C1 segment of cervical spinal cord (tissue), 14 donors: ENCODE results near the gene PCYOX1L.

ENCODE experiments used
- DNase-seq, 14 donors: peaks; one replicate each; lab custom pipeline; 2025; lab: John Stamatoyannopoulos, UW

Gene PCYOX1L

GRCh38 chr5:149366169-149366729 is 8.4 kb downstream of the PCYOX1L start:
- no peak for DNase-seq

- peak in 8 of 14 donors; percentile 12 to 26 (median 18) for DNase-seq
Measured at GRCh38 chr5:149367249-149367971, 9.6 kb downstream of the PCYOX1L start.

- no peak for DNase-seq
Measured at GRCh38 chr5:149367972-149368645, 10.3 kb downstream of the PCYOX1L start.

- DNase-seq: no peak
Measured at GRCh38 chr5:149370878-149371277, 13.0 kb downstream of the PCYOX1L start.

GRCh38 chr5:149371296-149371962 is 13.6 kb downstream of the PCYOX1L start:
- DNase-seq: peak in 7 of 14 donors; percentile 7 to 34 (median 24)

- no peak for DNase-seq
Measured at GRCh38 chr5:149372076-149372795, 14.4 kb downstream of the PCYOX1L start.

GRCh38 chr5:149372932-149373331 is 15.1 kb downstream of the PCYOX1L start:
- DNase-seq: no peak

- DNase-seq: no peak
Measured at GRCh38 chr5:149374303-149374702, 16.5 kb downstream of the PCYOX1L start.

- no peak for DNase-seq
Measured at GRCh38 chr5:149374801-149375200, 17.0 kb downstream of the PCYOX1L start.

- DNase-seq: no peak
Measured at GRCh38 chr5:149375434-149375833, 17.6 kb downstream of the PCYOX1L start.

GRCh38 chr5:149376104-149376503 is 18.3 kb downstream of the PCYOX1L start:
- DNase-seq: no peak

- no peak for DNase-seq
Measured at GRCh38 chr5:149376711-149377447, 19.0 kb downstream of the PCYOX1L start.

GRCh38 chr5:149378241-149378820 is 20.5 kb downstream of the PCYOX1L start:
- DNase-seq: no peak

GRCh38 chr5:149379177-149379761 is 21.4 kb downstream of the PCYOX1L start, which contains the start of gene IL17B:
TSS of gene IL17B (minus strand) at chr5:149379292. CDS start at chr5:149379225, 67 bp downstream.
- DNase-seq: no peak

GRCh38 chr5:149379818-149380374 is 22.1 kb downstream of the PCYOX1L start:
- no peak for DNase-seq

GRCh38 chr5:149380466-149381121 is 22.7 kb downstream of the PCYOX1L start:
- no peak for DNase-seq

GRCh38 chr5:149381261-149381985 is 23.6 kb downstream of the PCYOX1L start:
- no peak for DNase-seq

- peak in 7 of 14 donors; percentile 5 to 52 (median 22) for DNase-seq
Measured at GRCh38 chr5:149381986-149382338, 24.1 kb downstream of the PCYOX1L start.
